PFSK-1 (cell line): Measurements from ENCODE around the gene HOXB3.

ENCODE experiments used
- POLR2AphosphoS5 ChIP-seq: IDR thresholded peaks from 2 replicates; pipeline ENCODE4 v1.6.1; 2012; ENCODE audit warnings: low read depth, mild to moderate bottlenecking, control low read depth, low read length, moderate library complexity
- SIN3A ChIP-seq: IDR thresholded peaks from 2 replicates; pipeline ENCODE4 v1.6.1; 2012; ENCODE audit warnings: mild to moderate bottlenecking, low read length, moderate library complexity, borderline replicate concordance; ENCODE audit not compliant: insufficient read depth
- TAF1 ChIP-seq: IDR thresholded peaks from 2 replicates; pipeline ENCODE4 v1.6.1; 2012; ENCODE audit warnings: low read length, control low read depth, borderline replicate concordance; ENCODE audit not compliant: insufficient read depth
- TF ChIP-seq, protein P1 (sequence below), 2 experiments: IDR thresholded peaks; 2 replicates each; pipeline versions ENCODE4 v1.6.1 to v1.8.0; 2011 to 2012; ENCODE audit warnings: low read depth in 2 of 2, low read length in 2 of 2, control low read depth in 1 of 2, inconsistent platforms in 1 of 2, mild to moderate bottlenecking in 1 of 2, moderate library complexity in 1 of 2; ENCODE audit not compliant: insufficient read depth in 1 of 2

DNA sequence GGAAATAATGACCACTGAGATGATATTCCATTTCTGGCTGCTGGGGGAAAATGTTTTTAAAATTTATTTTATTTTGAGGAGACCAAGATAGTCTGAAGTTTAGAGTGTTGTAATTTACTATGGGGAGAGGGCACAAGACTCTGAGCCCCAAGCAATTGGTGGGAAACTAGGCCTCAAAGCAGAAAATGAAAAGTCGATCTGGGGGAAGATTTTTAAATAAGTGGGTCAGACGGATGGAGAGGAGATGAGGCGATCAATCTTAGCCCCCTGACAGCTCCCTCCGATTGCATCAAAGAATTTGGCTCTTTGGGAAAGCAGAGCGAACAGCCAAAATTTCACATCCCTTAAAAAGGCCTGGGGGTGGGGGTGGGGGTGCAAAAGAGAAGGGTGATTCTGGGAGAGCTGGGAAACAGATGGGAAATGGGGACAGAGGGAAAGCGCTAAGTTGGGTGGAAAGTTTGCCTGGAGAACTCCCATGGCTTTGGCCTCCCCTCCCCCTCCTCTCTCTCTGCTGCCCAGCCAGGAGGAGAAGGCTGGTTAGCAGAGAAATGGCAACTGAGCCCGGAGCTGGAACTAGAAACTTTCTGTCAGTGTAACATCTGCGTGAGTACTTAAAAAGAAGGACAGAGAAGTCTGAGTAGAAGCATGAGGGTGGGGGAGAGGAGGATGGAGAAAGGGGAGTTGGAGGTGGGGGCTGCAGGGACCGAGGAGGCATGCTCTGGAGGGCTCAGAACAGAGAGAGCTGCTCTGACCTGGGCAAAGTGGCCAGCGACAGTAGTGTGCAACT lies 43.7 kb downstream of the HOXB3 start:
- TF ChIP-seq, protein P1, sequence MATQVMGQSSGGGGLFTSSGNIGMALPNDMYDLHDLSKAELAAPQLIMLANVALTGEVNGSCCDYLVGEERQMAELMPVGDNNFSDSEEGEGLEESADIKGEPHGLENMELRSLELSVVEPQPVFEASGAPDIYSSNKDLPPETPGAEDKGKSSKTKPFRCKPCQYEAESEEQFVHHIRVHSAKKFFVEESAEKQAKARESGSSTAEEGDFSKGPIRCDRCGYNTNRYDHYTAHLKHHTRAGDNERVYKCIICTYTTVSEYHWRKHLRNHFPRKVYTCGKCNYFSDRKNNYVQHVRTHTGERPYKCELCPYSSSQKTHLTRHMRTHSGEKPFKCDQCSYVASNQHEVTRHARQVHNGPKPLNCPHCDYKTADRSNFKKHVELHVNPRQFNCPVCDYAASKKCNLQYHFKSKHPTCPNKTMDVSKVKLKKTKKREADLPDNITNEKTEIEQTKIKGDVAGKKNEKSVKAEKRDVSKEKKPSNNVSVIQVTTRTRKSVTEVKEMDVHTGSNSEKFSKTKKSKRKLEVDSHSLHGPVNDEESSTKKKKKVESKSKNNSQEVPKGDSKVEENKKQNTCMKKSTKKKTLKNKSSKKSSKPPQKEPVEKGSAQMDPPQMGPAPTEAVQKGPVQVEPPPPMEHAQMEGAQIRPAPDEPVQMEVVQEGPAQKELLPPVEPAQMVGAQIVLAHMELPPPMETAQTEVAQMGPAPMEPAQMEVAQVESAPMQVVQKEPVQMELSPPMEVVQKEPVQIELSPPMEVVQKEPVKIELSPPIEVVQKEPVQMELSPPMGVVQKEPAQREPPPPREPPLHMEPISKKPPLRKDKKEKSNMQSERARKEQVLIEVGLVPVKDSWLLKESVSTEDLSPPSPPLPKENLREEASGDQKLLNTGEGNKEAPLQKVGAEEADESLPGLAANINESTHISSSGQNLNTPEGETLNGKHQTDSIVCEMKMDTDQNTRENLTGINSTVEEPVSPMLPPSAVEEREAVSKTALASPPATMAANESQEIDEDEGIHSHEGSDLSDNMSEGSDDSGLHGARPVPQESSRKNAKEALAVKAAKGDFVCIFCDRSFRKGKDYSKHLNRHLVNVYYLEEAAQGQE (IDR thresholded peaks at IDR 0.05; ENCODE audit: insufficient read depth in 1 of 2, low read depth in 2 of 2, low read length in 2 of 2): no peak
- TF ChIP-seq TAF1 (no peak), POLR2AphosphoS5 (no peak), SIN3A (no peak)
